K562 (cell line): Measurements from ENCODE around the gene COX4I2. TPM values are rescaled to one million over a fixed set of nuclear protein-coding genes. Genes with fewer than 3 reads are reported as not detected.
A peak's percentile ranks its signal among the peaks of the same experiment; 100 is the strongest.

Source experiments
- CBFA2T3 ChIP-seq: fragments of 450-650 bp; IDR thresholded peaks from 2 replicates; pipeline ENCODE4 v1.6.1; 2017
- CREB1 ChIP-seq, 2 experiments: sonication (generic) in 1 of 2; formaldehyde crosslinking in 1 of 2; IDR thresholded peaks; 2 replicates each; pipeline versions ENCODE4 v1.6.1 to v1.8.0; 2012 to 2022; ENCODE audit warnings: inconsistent platforms in 1 of 2, mild to moderate bottlenecking in 1 of 2, missing genetic modification reagents in 1 of 2, moderate library complexity in 1 of 2
- ESRRA ChIP-seq: fragments of 450-650 bp; IDR thresholded peaks from 2 replicates; pipeline ENCODE4 v1.6.1; 2014; ENCODE audit warnings: low read depth, mild to moderate bottlenecking, moderate library complexity, borderline replicate concordance
- FIP1L1 ChIP-seq: fragments of 200-400 bp; formaldehyde crosslinking; IDR thresholded peaks from 2 replicates; pipeline ENCODE4 v1.6.1; 2018; ENCODE audit warnings: mild to moderate bottlenecking, low read depth, low read length; ENCODE audit not compliant: poor library complexity, severe bottlenecking
- MBD2 ChIP-seq: sonication (generic); IDR thresholded peaks from 2 replicates; pipeline ENCODE4 v1.6.1; 2016; ENCODE audit warnings: low read depth, borderline replicate concordance
- MTA3 ChIP-seq: fragments of 450-650 bp; formaldehyde crosslinking; IDR thresholded peaks from 2 replicates; pipeline ENCODE4 v1.6.1; 2017; ENCODE audit warnings: mild to moderate bottlenecking, borderline replicate concordance
- PHF21A ChIP-seq: fragments of 450-650 bp; IDR thresholded peaks from 2 replicates; pipeline ENCODE4 v1.6.1; 2017; ENCODE audit warnings: low read depth, borderline replicate concordance
- POLR2G ChIP-seq: fragments of 200-400 bp; formaldehyde crosslinking; IDR thresholded peaks from 2 replicates; pipeline ENCODE4 v1.6.1; 2017; ENCODE audit warnings: low read depth, mild to moderate bottlenecking, antibody characterized with exemption, low read length, moderate library complexity
- POLR3A ChIP-seq: IDR thresholded peaks from 2 replicates; pipeline ENCODE4 v1.6.1; 2011; ENCODE audit warnings: borderline replicate concordance, mild to moderate bottlenecking, moderate library complexity; ENCODE audit not compliant: insufficient read length, insufficient read depth; ENCODE audit errors: extremely low read depth
- SAFB2 ChIP-seq: fragments of 200-400 bp; formaldehyde crosslinking; IDR thresholded peaks from 2 replicates; pipeline ENCODE4 v1.6.1; 2018; ENCODE audit warnings: borderline replicate concordance, low read length, low read depth, moderate library complexity; ENCODE audit not compliant: severe bottlenecking
- SAP30 ChIP-seq: fragments of 200-600 bp; sonication (generic); IDR thresholded peaks from 2 replicates; pipeline ENCODE4 v1.6.1; 2012; ENCODE audit warnings: borderline replicate concordance, low read depth, mild to moderate bottlenecking, moderate library complexity, low read length, control low read depth, inconsistent platforms; ENCODE audit not compliant: insufficient read depth, poor library complexity, severe bottlenecking
- SNIP1 ChIP-seq: fragments of 450-650 bp; IDR thresholded peaks from 2 replicates; pipeline ENCODE4 v1.7.1; 2017; ENCODE audit warnings: low read depth, mild to moderate bottlenecking
- TAF7 ChIP-seq: fragments of 450-650 bp; IDR thresholded peaks from 2 replicates; pipeline ENCODE4 v1.6.1; 2016; ENCODE audit warnings: missing genetic modification characterization, missing compliant biosample characterization
- TAF9B ChIP-seq: fragments of 450-650 bp; IDR thresholded peaks from 2 replicates; pipeline ENCODE4 v1.6.1; 2018; ENCODE audit warnings: mild to moderate bottlenecking; ENCODE audit not compliant: partially characterized antibody
- ZNF586 ChIP-seq: fragments of 450-650 bp; formaldehyde crosslinking; conservative IDR thresholded peaks from 2 replicates; pipeline ENCODE4 v1.4.0; 2020; ENCODE audit warnings: mild to moderate bottlenecking, moderate library complexity
- polyA plus RNA-seq, 8 experiments: library from polyadenylated mRNA; depleted of rRNA in 4 of 8; stranded (reverse) in 5 of 8; unstranded in 3 of 8; fragments of >200 nt; fragmentation: Nextera tagmentation in 2 of 8; fragmentation: Illumina TruSeq in 1 of 8; extraction: Ambion mirVana in 2 of 8; extraction: Trizol in 1 of 8; gene quantifications; 2 replicates each; pipeline versions ENCODE4 v1.2.1 to v1.2.3, GENCODE V29; 2011 to 2014; ENCODE audit warnings: inconsistent platforms in 1 of 8, missing spikeins in 1 of 8
- total RNA-seq, 7 experiments: library from RNA; depleted of rRNA in 6 of 7; stranded (reverse); fragments of >200 nt in 6 of 7; fragmentation: Illumina TruSeq in 2 of 7; extraction: Trizol in 2 of 7; gene quantifications; 2 replicates each; pipeline versions ENCODE4 v1.2.1 to v1.2.3, GENCODE V29; 2011 to 2021; ENCODE audit warnings: low replicate concordance in 1 of 7
- TF ChIP-seq, protein P1 (sequence below): IDR thresholded peaks from 2 replicates; pipeline ENCODE4 v1.6.1; 2011; ENCODE audit warnings: borderline replicate concordance, low read depth, mild to moderate bottlenecking, moderate library complexity, low read length; ENCODE audit not compliant: insufficient read depth, poor library complexity, severe bottlenecking
- TF ChIP-seq, protein P2 (sequence below), 2 experiments: fragments of 450-650 bp; conservative IDR thresholded peaks; 2 replicates each; pipeline ENCODE4 v1.6.1; 2017; ENCODE audit warnings: mild to moderate bottlenecking in 2 of 2, moderate library complexity in 2 of 2
- TF ChIP-seq, protein P3 (sequence below): fragments of 250-450 bp; sonication (Bioruptor Pico); IDR thresholded peaks from 2 replicates; pipeline ENCODE4 v1.5.0; 2021
- TF ChIP-seq, protein P4 (sequence below): fragments of 150-350 bp; conservative IDR thresholded peaks from 2 replicates; pipeline ENCODE4 v1.6.1; 2014; ENCODE audit warnings: low read length

COX4I2 gene
- total and polyA plus RNA-seq, 9 of the 15 experiments (the other 6 are each of a cell fraction or from before 2014, with no cell fraction given): not detected

DNA sequence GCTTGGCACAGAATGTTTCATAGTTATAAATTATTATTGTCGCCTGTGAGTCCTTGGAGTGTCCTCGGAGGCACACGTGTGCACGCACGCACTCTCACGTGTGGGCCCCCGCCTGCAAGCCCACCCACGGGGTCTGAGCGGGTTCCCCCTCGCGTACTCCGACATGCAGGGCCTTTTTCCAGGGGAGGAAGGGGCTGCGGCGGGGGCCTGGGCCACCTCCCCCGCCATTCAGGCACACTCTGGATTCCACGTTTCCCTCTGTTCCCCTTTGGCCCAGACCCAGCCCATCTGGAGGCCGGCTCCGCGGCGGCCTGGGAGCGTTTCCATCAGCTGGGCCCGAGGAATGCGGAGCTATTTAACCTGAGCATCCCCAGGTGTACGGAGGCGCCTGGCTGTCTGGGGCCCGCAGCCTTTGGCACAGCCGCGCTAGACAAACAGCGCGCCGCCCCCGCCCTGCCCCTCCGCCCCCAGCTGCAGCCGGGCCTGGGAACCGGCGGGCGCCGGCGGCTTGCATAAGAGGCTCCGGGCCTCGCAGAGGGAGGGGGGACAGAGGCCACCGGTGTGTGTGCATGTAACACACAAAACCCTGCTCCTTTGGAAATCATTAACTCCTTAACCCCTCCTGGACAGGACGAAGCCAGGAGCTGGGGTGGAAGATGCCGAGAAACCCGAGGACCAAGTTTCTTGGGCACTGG is 29.3 kb upstream of the COX4I2 start (continued):
- TF ChIP-seq, protein P1, sequence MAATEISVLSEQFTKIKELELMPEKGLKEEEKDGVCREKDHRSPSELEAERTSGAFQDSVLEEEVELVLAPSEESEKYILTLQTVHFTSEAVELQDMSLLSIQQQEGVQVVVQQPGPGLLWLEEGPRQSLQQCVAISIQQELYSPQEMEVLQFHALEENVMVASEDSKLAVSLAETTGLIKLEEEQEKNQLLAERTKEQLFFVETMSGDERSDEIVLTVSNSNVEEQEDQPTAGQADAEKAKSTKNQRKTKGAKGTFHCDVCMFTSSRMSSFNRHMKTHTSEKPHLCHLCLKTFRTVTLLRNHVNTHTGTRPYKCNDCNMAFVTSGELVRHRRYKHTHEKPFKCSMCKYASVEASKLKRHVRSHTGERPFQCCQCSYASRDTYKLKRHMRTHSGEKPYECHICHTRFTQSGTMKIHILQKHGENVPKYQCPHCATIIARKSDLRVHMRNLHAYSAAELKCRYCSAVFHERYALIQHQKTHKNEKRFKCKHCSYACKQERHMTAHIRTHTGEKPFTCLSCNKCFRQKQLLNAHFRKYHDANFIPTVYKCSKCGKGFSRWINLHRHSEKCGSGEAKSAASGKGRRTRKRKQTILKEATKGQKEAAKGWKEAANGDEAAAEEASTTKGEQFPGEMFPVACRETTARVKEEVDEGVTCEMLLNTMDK: no peak
- no peak for TF ChIP-seq SAFB2
- TF ChIP-seq, protein P2, sequence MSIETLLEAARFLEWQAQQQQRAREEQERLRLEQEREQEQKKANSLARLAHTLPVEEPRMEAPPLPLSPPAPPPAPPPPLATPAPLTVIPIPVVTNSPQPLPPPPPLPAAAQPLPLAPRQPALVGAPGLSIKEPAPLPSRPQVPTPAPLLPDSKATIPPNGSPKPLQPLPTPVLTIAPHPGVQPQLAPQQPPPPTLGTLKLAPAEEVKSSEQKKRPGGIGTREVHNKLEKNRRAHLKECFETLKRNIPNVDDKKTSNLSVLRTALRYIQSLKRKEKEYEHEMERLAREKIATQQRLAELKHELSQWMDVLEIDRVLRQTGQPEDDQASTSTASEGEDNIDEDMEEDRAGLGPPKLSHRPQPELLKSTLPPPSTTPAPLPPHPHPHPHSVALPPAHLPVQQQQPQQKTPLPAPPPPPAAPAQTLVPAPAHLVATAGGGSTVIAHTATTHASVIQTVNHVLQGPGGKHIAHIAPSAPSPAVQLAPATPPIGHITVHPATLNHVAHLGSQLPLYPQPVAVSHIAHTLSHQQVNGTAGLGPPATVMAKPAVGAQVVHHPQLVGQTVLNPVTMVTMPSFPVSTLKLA (conservative IDR thresholded peaks at IDR 0.05): peak in 1 of 2 experiments; percentile 66; a peak in 3 of 4 replicates
- TF ChIP-seq POLR3A: no peak
- peak; percentile 80 for TF ChIP-seq FIP1L1
- TF ChIP-seq ESRRA: peak; percentile 43
- TF ChIP-seq CREB1 (IDR thresholded peaks at IDR 0.05): peak; percentile 32; the same call in 1 of the 2 replicates
- TF ChIP-seq CREB1 (CRISPR knock-in tag; IDR thresholded peaks at IDR 0.05): no peak
- peak; percentile 74; the same call in 1 of the 2 replicates for TF ChIP-seq MTA3
- TF ChIP-seq, protein P3, sequence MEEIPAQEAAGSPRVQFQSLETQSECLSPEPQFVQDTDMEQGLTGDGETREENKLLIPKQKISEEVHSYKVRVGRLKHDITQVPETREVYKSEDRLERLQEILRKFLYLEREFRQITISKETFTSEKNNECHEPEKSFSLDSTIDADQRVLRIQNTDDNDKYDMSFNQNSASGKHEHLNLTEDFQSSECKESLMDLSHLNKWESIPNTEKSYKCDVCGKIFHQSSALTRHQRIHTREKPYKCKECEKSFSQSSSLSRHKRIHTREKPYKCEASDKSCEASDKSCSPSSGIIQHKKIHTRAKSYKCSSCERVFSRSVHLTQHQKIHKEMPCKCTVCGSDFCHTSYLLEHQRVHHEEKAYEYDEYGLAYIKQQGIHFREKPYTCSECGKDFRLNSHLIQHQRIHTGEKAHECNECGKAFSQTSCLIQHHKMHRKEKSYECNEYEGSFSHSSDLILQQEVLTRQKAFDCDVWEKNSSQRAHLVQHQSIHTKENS (CRISPR knock-in tag): no peak
- no peak for TF ChIP-seq PHF21A
- TF ChIP-seq TAF9B: peak; percentile 15
- no peak for TF ChIP-seq ZNF586 (CRISPR knock-in tag)
- peak; percentile 21; the same call in 1 of the 2 replicates for TF ChIP-seq MBD2
- peak; percentile 55 for TF ChIP-seq SAP30
- TF ChIP-seq POLR2G: peak; percentile 77
- TF ChIP-seq SNIP1: no peak
- TF ChIP-seq CBFA2T3: peak; percentile 69
- TF ChIP-seq, protein P4, sequence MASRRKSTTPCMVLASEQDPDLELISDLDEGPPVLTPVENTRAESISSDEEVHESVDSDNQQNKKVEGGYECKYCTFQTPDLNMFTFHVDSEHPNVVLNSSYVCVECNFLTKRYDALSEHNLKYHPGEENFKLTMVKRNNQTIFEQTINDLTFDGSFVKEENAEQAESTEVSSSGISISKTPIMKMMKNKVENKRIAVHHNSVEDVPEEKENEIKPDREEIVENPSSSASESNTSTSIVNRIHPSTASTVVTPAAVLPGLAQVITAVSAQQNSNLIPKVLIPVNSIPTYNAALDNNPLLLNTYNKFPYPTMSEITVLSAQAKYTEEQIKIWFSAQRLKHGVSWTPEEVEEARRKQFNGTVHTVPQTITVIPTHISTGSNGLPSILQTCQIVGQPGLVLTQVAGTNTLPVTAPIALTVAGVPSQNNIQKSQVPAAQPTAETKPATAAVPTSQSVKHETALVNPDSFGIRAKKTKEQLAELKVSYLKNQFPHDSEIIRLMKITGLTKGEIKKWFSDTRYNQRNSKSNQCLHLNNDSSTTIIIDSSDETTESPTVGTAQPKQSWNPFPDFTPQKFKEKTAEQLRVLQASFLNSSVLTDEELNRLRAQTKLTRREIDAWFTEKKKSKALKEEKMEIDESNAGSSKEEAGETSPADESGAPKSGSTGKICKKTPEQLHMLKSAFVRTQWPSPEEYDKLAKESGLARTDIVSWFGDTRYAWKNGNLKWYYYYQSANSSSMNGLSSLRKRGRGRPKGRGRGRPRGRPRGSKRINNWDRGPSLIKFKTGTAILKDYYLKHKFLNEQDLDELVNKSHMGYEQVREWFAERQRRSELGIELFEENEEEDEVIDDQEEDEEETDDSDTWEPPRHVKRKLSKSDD: no peak
- no peak for TF ChIP-seq TAF7 (tag)
